ENCODE results near the gene TYK2. TPM values are rescaled to one million over a fixed set of nuclear protein-coding genes. Genes with fewer than 3 reads are reported as not detected.

The TYK2 gene
- total and polyA plus RNA-seq, 4 donors, result 47.9 to 63.1 (median 59.6) TPM

DNA sequence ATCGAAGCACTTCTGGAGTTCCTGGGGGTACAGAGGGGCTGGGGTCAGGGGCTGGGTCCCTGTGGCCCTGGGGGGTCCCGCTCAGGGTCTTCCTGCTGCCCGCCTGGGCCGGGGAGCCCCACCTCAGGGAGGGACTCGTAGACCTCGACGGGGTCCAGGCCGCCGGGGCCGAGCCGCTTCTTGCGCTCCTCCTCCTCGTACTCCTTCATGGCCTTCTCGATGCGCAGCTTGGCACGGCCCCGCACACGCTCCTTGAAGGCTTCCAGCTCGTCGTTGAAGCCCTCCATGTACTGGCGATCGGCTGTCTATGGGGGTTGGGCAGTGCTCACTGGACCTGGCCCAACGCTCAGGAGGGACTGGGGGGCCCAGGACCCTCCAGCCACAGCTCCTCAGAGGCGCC lies 12.8 kb upstream of the TYK2 start (continued):
- TF ChIP-seq, protein P1, sequence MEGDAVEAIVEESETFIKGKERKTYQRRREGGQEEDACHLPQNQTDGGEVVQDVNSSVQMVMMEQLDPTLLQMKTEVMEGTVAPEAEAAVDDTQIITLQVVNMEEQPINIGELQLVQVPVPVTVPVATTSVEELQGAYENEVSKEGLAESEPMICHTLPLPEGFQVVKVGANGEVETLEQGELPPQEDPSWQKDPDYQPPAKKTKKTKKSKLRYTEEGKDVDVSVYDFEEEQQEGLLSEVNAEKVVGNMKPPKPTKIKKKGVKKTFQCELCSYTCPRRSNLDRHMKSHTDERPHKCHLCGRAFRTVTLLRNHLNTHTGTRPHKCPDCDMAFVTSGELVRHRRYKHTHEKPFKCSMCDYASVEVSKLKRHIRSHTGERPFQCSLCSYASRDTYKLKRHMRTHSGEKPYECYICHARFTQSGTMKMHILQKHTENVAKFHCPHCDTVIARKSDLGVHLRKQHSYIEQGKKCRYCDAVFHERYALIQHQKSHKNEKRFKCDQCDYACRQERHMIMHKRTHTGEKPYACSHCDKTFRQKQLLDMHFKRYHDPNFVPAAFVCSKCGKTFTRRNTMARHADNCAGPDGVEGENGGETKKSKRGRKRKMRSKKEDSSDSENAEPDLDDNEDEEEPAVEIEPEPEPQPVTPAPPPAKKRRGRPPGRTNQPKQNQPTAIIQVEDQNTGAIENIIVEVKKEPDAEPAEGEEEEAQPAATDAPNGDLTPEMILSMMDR (IDR thresholded peaks at IDR 0.05; ENCODE audit: low read depth, low read length, missing input control), result no peak
- TF ChIP-seq, protein P2, sequence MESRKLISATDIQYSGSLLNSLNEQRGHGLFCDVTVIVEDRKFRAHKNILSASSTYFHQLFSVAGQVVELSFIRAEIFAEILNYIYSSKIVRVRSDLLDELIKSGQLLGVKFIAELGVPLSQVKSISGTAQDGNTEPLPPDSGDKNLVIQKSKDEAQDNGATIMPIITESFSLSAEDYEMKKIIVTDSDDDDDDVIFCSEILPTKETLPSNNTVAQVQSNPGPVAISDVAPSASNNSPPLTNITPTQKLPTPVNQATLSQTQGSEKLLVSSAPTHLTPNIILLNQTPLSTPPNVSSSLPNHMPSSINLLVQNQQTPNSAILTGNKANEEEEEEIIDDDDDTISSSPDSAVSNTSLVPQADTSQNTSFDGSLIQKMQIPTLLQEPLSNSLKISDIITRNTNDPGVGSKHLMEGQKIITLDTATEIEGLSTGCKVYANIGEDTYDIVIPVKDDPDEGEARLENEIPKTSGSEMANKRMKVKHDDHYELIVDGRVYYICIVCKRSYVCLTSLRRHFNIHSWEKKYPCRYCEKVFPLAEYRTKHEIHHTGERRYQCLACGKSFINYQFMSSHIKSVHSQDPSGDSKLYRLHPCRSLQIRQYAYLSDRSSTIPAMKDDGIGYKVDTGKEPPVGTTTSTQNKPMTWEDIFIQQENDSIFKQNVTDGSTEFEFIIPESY (IDR thresholded peaks at IDR 0.05), result no peak

DNA sequence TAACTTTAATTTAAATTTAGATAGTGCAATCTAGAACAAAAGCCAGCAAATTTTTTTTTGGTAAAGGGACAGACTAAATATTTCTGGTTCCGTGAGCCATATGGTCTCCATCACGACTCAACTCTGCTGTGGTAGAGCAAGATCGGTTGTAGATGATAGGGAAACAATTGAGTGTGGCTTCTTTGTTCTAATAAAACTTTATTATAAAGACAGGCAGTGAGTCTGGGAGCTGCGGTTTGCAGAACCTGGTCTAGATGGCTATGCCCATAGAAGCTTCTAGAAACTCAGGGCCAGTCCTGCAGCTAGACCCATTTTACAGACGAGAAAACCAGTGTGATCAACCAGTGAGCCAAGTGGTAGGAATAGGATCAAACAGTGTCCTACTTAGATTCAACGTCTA lies 11.7 kb upstream of the TYK2 start:
- H3K27me3 ChIP-seq (ENCODE audit: control insufficient read depth in 4 of 4, insufficient read depth in 4 of 4, low read length in 3 of 4), result no peaks in the 10 kb centered on the region
- H3K4me1 ChIP-seq (ENCODE audit: control insufficient read depth in 4 of 4, insufficient read depth in 4 of 4, low read length in 3 of 4), result peaks cover 0 to 6% (median 2%) of the 10 kb centered on the region in 4 donors
- no peak overlapping the region for H3K4me3 ChIP-seq (ENCODE audit: low read depth in 1 of 3, low read length in 3 of 3)
- TF ChIP-seq RAD21 (IDR thresholded peaks at IDR 0.05) (no peak), YY1 (IDR thresholded peaks at IDR 0.05) (no peak), RXRA (IDR thresholded peaks at IDR 0.05) (no peak), SP1 (IDR thresholded peaks at IDR 0.05) (no peak), FOXA2 (IDR thresholded peaks at IDR 0.05) (no peak)
- TF ChIP-seq, protein P3, sequence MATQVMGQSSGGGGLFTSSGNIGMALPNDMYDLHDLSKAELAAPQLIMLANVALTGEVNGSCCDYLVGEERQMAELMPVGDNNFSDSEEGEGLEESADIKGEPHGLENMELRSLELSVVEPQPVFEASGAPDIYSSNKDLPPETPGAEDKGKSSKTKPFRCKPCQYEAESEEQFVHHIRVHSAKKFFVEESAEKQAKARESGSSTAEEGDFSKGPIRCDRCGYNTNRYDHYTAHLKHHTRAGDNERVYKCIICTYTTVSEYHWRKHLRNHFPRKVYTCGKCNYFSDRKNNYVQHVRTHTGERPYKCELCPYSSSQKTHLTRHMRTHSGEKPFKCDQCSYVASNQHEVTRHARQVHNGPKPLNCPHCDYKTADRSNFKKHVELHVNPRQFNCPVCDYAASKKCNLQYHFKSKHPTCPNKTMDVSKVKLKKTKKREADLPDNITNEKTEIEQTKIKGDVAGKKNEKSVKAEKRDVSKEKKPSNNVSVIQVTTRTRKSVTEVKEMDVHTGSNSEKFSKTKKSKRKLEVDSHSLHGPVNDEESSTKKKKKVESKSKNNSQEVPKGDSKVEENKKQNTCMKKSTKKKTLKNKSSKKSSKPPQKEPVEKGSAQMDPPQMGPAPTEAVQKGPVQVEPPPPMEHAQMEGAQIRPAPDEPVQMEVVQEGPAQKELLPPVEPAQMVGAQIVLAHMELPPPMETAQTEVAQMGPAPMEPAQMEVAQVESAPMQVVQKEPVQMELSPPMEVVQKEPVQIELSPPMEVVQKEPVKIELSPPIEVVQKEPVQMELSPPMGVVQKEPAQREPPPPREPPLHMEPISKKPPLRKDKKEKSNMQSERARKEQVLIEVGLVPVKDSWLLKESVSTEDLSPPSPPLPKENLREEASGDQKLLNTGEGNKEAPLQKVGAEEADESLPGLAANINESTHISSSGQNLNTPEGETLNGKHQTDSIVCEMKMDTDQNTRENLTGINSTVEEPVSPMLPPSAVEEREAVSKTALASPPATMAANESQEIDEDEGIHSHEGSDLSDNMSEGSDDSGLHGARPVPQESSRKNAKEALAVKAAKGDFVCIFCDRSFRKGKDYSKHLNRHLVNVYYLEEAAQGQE (IDR thresholded peaks at IDR 0.05), result no peak
- H3K27ac ChIP-seq (ENCODE audit: low read depth in 1 of 2, low read length in 2 of 2), result no peak overlapping the region
- peaks cover 16 to 45% (median 23%) of the 10 kb centered on the region in 4 donors for H3K36me3 ChIP-seq (ENCODE audit: control insufficient read depth in 4 of 4, insufficient read depth in 3 of 4, low read depth in 1 of 4, low read length in 3 of 4)
- WGBS, result 92% methylated on average over 6 of the region's 6 CpGs
- H3K9ac ChIP-seq (ENCODE audit: low read depth in 1 of 2, low read length in 2 of 2), result no peak overlapping the region
- no peak for DNase-seq (ENCODE audit: low spot score)
- H3K9me3 ChIP-seq (ENCODE audit: control insufficient read depth in 4 of 4, low read length in 3 of 4), result no peaks in the 10 kb centered on the region

DNA sequence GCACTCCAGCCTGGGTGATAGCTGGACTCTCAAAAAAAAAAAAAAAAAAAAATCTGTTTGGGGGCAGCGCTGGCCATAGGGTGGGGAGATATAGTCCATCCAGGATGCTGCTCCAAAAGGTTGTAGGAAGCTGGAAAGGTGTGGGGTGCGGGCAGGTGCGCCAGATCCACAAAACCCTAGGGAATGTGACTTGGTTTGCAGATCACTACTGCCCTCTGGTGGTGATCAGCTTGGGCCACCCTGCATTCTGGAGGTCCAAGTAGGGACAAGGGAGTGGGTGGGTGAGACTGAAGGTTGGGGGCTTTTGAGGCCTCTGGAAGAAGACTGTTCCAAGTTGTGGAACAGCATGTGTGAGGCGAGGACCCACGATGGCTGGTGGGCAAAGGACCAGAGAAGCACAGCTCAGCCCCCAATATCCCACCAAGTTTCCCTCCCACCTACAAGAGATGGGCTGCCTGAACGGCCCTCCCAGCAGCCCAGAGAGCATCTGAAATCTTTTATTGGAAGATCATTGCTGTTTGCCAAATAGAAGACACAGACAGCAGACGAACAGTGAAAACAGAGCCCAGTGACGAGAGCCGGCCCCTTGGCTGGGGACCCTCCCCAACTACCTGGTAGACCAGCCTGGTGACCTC lies 10.4 kb upstream of the TYK2 start:
- H3K36me3 ChIP-seq (ENCODE audit: control insufficient read depth in 4 of 4, insufficient read depth in 3 of 4, low read depth in 1 of 4, low read length in 3 of 4), result peaks cover 16 to 41% (median 23%) of the 10 kb centered on the region in 4 donors
- TF ChIP-seq EGR1 (IDR thresholded peaks at IDR 0.05; ENCODE audit: low read depth in 2 of 2), result no peak
- peak; percentile 84 to 91 for TF ChIP-seq RAD21 (IDR thresholded peaks at IDR 0.05)
- no peak for TF ChIP-seq YY1 (IDR thresholded peaks at IDR 0.05)
- no peak for TF ChIP-seq HNF4A (conservative IDR thresholded peaks at IDR 0.05)
- TF ChIP-seq, protein P1 (IDR thresholded peaks at IDR 0.05; ENCODE audit: low read depth, low read length, missing input control), result peak; percentile 86
- no peak for TF ChIP-seq FOXA2 (IDR thresholded peaks at IDR 0.05)
- H3K4me1 ChIP-seq (ENCODE audit: control insufficient read depth in 4 of 4, insufficient read depth in 4 of 4, low read length in 3 of 4), result peaks cover 0 to 6% (median 2%) of the 10 kb centered on the region in 4 donors
- no peaks in the 10 kb centered on the region for H3K27me3 ChIP-seq (ENCODE audit: control insufficient read depth in 4 of 4, insufficient read depth in 4 of 4, low read length in 3 of 4)
- DNase-seq (ENCODE audit: low spot score), result peak; percentile 80
- no peak overlapping the region for H3K9ac ChIP-seq (ENCODE audit: low read depth in 1 of 2, low read length in 2 of 2)
- 51% methylated on average over 9 of the region's 9 CpGs for WGBS
- no peak overlapping the region for H3K27ac ChIP-seq (ENCODE audit: low read depth in 1 of 2, low read length in 2 of 2)
- H3K4me3 ChIP-seq (ENCODE audit: low read depth in 1 of 3, low read length in 3 of 3), result no peak overlapping the region
- no peaks in the 10 kb centered on the region for H3K9me3 ChIP-seq (ENCODE audit: control insufficient read depth in 4 of 4, low read length in 3 of 4)

All from liver (tissue), 9 donors.